Posterior vena cava (tissue), 2 donors: ENCODE data around the gene GOLT1B. TPM values are rescaled to one million over a fixed set of nuclear protein-coding genes. Genes with fewer than 3 reads are reported as not detected.

Experiments used
- DNase-seq: peaks from one replicate; pipeline ENCODE4 v3.0.0-alpha.2; 2020; ENCODE audit warnings: low spot score
- intact Hi-C, 2 donors: fragments of 100-400 bp; cut with DNase I; formaldehyde crosslinking; loops; one replicate each; pipeline versions ENCODE4 v1.14.1 to v1.14.2; 2022 to 2023
- total RNA-seq, 2 donors: library from RNA; stranded (reverse); fragmentation: NEBNext Ultra II Directional; extraction: Animal tissue kit (Norgen Biotek cat#: 25700); gene quantifications; one replicate each; pipeline ENCODE4 v1.2.1, GENCODE V29; 2021
- donor health status: DM: yes; HTN: yes; CAD: no.
- donor health status: DM: yes; HTN: yes; CAD: no.

GOLT1B gene
- total RNA-seq, 2 donors from 2014 or later: 38.5 to 48.7 TPM

DNA sequence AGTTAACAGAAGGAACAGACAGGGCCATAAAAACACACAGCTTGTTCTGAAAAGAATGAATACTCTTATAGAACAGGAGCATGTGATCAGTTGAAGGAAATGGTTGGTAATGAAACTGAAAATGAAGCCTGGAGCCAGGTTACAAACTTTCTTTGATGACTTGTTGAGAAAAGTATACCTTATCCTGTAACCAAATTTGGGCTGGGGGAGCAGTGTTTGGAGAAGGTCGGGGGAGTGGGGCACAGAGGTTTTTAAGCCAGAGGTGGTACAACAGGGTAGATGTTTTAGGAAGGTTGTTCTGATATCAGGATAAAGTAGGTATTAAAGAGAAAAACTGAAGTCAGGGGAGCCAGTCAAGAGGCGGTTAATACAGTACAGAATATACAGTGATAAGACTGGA, 8.2 kb downstream of the GOLT1B start:
- intact Hi-C loops: no loop called here

GRCh38 chr12:21516281-21516680, 14.7 kb downstream of the GOLT1B start:
- DNase-seq: no peak
- intact Hi-C loops: no loop called here

More for the DNA sequence above, 8.2 kb downstream of the GOLT1B start:
- DNase-seq: no peak

- intact Hi-C loops: no loop called here
- DNase-seq: no peak
These were observed 16.9 kb downstream of the GOLT1B start for GRCh38 chr12:21518451-21518850.

- DNase-seq: no peak
- intact Hi-C loops: no loop called here
These were observed 20.0 kb downstream of the GOLT1B start for GRCh38 chr12:21521541-21521940.

DNA sequence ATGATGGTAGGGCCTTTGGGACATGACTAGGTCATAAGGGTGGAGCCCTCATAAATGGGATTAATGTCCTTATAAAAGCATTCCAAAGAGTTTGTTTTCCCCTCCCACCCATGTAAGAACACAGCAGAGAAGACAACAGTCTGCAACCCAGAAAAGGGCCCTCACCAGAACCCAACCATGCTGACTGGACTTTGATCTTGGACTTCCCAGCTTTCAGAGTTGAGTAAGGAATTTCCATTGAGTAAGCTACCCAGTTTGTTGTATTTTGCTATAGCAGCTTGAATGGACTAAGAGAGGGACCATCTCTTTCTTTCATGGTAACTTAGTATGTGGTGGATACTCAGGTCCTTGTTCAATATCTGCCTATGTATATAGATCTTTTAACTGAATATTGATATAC, 21.6 kb downstream of the GOLT1B start:
- DNase-seq: no peak
- intact Hi-C loops: no loop called here

DNA sequence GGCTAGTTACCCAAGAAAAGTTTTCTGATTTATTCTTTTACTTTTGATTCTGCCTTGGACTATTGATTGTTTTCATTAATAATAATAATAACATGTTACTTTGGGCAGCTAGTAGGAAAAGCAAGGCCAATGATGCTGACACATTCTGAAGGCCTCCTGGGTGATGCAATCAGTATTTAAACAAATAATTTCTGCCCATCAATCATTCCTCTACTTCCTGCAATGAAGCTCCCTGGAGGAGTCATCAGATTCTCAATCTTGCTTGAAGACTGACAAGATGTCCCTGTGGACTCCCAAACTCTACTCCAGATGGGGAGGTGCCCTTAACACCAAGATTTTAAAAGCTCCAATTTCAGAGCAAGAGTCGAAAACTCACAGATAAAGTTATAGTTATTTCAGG, 24.5 kb downstream of the GOLT1B start, which contains the start of gene SPX:
Gene SPX (plus strand): TSS at position 244 of the 400 bp plus-strand sequence. CDS start 177 bp downstream, outside the sequence.
- DNase-seq: no peak
- intact Hi-C loops: no loop called here

GRCh38 chr12:21526721-21527345, 25.2 kb downstream of the GOLT1B start:
- DNase-seq: no peak
- intact Hi-C loops: no loop called here

DNA sequence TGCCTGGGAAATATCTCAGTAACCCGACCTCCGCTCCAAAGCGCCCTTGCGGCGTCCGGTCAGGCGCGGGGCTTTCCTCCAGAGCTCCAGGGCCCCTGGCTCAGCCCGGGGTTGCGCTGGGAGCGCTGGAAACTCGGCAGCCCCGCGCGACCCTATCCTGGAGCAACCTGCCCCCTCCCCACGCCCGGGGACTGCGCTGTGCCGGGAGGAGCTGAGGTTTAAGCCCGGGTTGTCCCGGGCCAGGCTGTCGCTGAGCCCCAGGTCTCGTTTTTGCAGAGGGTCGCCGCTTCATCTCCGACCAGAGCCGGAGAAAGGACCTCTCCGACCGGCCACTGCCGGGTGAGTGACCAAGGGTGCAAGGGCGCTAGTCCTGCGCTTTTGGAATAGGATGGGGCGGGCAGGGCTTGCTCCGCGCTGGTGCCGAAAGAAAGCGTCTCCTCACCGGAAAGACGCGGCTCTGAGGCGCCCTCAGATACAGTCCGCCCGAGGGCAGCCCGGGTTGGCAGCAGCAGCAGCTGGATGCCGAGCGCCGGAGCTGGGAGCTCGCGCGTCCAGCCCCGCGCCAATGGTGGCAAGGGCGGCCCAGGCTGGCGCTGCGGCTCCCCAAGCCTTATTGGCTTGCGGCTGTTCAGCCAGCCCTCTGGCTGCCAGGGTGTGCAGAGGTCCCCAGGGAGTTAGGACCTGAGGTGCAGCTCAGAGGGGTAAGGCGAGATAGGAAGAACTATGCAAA, 26.0 kb downstream of the GOLT1B start:
- intact Hi-C loops: no loop called here
- no peak for DNase-seq

- intact Hi-C loops: no loop called here
- no peak for DNase-seq
These were observed 27.4 kb downstream of the GOLT1B start for GRCh38 chr12:21528953-21529352.

GRCh38 chr12:21529456-21529855, 27.9 kb downstream of the GOLT1B start:
- no peak for DNase-seq
- intact Hi-C loops: no loop called here

DNA sequence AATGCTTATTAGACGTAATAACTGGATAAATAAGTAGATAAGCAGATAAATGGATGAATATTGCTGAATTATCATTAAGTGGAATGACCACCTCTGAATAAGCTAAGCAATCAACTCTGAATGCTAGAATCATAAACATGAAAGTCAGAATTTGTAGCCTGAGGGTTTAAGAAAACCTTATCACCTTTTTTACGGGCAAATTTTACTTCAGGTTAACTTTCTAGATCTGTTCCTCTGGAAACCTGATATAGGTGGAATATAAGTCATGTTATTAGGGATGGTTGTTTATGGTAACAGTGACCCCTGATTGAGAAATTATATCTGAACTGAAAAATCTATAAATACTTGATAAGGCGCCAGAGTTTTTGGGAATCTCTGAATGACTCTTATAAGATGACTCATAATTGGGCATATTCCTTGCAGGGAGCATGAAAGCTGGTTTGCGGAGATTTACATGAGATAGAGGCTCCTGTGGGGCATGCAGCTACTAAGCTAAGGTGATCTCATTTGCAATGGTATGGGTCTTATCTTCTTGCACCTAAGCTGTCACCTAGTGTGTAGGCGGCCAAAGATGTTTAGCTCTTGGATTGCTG, 36.6 kb downstream of the GOLT1B start:
- DNase-seq: no peak
- intact Hi-C loops: no loop called here

DNA sequence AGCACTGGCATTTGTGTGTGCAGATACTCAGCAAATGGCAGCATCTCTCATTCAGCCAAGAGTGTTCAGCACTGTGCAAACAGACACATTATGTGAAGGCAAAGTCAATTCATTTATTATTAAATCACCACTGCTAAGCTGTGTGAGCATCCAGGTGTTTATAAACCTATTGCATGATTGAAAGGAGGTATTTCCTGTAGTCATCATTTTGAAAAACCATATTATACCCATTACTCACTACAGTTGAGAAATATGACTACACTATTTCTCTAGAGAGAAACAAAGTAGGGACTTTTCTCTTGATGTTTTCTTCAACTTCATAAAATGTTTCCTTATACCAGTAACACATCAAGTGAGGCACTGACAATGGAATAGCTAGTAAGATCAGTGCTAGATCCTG, 38.2 kb downstream of the GOLT1B start:
- intact Hi-C loops: no loop called here
- no peak for DNase-seq

DNA sequence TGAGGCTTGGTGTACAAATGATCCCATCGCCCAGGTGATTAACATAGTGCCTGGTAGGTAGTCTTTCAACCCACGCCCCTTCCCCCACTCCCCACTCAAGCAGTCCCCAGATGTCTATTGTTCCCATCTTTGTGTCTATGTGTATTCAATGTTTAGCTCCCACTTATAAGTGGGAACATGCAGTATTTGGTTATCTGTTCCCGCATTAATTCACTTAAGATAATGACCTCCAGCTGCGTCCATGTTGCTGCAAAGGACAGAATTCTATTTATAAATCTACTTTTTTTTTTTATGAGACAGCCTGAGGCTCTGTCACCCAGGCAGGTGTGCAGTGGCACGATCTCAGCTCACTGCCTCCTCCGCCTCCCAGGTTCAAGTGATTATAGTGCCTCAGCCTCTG, 40.2 kb downstream of the GOLT1B start:
- no peak for DNase-seq
- intact Hi-C loops: no loop called here

DNA sequence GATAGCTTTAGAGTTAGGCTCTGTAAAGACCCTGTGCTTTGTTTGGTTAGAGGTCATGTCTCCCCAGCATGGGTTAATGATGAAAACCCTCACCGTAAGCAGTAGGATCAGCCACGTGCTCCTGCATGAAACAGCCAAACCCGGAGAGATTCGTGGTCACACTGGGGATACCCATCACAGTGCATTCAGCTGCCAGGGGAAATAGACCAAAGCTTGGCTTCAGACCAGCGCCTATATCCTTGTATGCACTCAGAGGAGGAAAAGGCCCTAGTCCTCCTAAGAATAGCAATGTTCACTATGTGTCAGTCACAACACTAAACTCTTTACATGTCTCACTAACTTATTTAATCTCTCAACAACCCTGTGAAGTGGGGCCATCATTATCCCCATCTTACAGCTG, 40.8 kb downstream of the GOLT1B start:
- intact Hi-C loops: no loop called here
- no peak for DNase-seq

DNA sequence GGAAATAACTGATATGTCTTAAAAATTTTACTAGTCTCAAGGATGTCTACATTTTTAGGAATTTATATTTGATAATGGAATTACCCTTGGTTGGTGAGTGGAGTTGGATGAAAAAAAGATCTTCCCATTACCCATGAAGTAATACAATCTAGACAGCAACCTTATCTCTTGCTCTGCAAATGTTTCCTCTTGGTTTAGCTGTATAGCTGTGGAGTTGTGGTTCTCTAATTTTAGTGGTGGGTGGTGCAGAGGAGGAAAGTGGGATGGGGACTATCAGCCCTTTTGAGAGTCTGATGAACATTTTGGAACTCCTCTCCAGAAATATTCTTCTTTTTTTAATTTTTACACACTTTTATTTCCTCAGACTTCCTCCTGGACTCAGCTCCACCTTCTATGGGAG, 41.6 kb downstream of the GOLT1B start:
- intact Hi-C loops: no loop called here
- no peak for DNase-seq

DNA sequence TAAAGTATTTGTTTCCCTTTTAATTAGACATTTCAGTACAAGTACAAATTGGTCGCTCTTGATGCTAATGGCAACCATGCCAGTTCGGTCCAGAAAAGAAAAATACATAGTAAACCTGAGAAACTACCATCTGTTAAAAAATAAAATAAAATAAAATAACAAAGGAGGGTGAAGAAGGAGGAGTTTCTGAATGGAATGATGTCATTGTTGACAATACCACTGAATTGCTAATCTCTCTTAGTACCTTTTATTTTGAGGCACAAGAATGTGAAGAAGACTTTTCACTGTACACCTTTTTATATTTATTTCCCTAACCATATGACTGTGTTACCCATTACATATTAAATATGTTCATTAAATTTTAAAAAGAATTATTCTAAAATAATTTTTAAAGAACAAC, 44.0 kb downstream of the GOLT1B start:
- intact Hi-C loops: no loop called here
- no peak for DNase-seq

DNA sequence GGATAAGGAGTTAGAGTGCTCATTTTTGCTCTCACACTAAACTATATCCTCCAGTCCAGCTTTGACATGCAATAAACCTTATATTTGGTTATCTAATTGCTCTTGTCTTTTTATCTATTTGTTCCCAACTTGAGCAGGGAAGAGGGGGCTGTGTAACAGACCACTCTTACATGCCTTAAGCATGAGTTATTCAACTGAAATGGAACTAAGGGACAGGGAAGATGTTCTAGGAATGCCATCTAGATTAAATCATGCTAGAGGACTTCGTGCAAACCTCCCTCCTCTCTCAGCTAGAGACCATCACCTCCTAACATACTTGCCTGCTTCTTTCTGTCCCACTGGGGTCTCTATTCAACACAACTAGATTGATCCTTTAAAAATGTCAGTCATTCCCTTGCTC, 45.1 kb downstream of the GOLT1B start:
- no peak for DNase-seq
- intact Hi-C loops: no loop called here

DNA sequence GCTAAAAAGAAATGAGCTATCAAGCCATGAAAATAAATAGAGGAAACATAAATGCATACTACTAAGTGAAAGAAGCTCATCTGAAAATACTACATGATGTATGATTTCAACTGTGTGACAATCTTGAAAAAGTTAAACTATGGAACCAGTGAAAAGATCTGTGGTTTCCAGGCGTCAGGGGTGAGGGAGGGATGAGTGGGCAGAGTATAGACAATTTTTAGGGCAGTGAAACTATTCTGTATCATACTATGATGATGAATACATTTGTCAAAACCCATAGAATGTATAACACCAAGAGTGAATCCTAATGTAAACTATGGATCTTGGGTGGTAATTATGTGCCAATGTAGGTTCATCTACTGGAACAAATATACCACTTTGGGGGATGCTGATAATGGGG, 45.8 kb downstream of the GOLT1B start:
- intact Hi-C loops: no loop called here
- no peak for DNase-seq

- intact Hi-C loops: no loop called here
These were observed 50.4 kb downstream of the GOLT1B start for GRCh38 chr12:21551841-21552465.

DNA sequence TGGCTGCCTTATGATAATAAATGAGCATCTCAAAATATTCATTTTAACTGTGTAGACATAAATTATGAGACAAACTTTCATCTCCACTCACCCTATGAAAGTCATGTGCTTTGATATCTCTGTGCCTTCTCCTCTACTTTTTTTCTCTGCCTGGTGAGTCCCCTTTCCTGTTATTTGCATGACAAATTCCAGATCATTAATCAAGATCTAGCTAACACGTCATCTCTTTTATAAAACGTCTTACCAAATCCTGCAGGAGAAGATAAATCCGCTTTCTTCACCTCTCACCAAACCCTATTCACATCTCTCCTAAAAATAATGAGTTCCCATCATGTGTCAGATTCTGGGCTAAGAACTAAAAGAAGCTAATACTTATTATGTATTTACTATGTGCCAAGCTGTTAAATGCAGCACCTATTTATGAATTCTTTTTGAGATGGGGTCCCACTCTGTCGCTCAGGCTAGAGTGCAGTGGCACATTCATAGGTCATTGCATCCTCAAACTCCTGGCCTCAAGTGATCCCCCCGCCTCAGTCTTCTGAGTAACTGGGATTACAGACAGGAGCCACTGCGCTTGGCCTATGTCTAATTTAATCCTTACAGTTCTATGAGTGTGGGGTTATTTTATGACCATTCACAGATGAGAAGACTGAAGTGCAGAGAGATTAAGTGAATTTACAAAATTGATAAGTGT, 51.2 kb downstream of the GOLT1B start:
- intact Hi-C loops: no loop called here
- no peak for DNase-seq

More at GRCh38 chr12:21551841-21552465, 50.4 kb downstream of the GOLT1B start:
- DNase-seq: no peak
